GM12892 (cell line): ENCODE measurements around the gene TYK2.

ENCODE experiments used
- POLR2A ChIP-seq: IDR thresholded peaks from 2 replicates; pipeline ENCODE4 v1.6.1; 2011; ENCODE audit warnings: low read depth, low read length, control low read depth
- POLR2AphosphoS5 ChIP-seq: IDR thresholded peaks from 2 replicates; pipeline ENCODE4 v1.6.1; 2011; ENCODE audit warnings: low read depth, low read length, control low read depth
- TAF1 ChIP-seq: IDR thresholded peaks from 2 replicates; pipeline ENCODE4 v1.6.1; 2011; ENCODE audit warnings: low read depth, mild to moderate bottlenecking, control low read depth, low read length, borderline replicate concordance

- TF ChIP-seq POLR2A (no peak), POLR2AphosphoS5 (no peak), TAF1 (no peak)
Observed at GRCh38 chr19:10417541-10418234, 37.3 kb upstream of the TYK2 start.
